H1 (cell line): ENCODE data around the gene E2F1. TPM values are rescaled to one million over a fixed set of nuclear protein-coding genes. Genes with fewer than 3 reads are reported as not detected.

Experiments
- CTCF ChIA-PET: fragments of 300-600 bp; sonication (Branson Sonifier 250); formaldehyde crosslinking; loops from one replicate; lab custom pipeline; 2021; ENCODE audit not compliant: partially characterized antibody; lab: Charles Lee
- POLR2A ChIA-PET: fragments of 300-600 bp; sonication (Branson Sonifier 250); formaldehyde crosslinking; loops from one replicate; lab custom pipeline; 2021; ENCODE audit warnings: inconsistent platforms; ENCODE audit not compliant: partially characterized antibody; lab: Charles Lee
- DNase-seq, 2 experiments: peaks; one replicate each; pipeline versions ENCODE4 v3.0.0 to v3.0.0-alpha.2; 2010 to 2022; ENCODE audit warnings: low spot score in 2 of 2, low read depth in 1 of 2, mixed read lengths in 1 of 2
- FAIRE-seq: peaks from 2 replicates; lab custom pipeline; 2011; peaks lifted over from hg19 to GRCh38; lab: Jason Lieb, UNC
- H2AFZ ChIP-seq: 2 replicates; pipeline ENCODE4 v1.8.1; 2012; ENCODE audit warnings: low read length, inconsistent platforms
- H2AK5ac ChIP-seq: 2 replicates; pipeline ENCODE4 v1.6.1; 2013; ENCODE audit warnings: low read depth, low read length
- H2BK120ac ChIP-seq: replicated peaks from 2 replicates; pipeline ENCODE3; 2013; ENCODE audit warnings: low read depth, low read length, inconsistent platforms
- H2BK12ac ChIP-seq: 2 replicates; pipeline ENCODE4 v1.6.1; 2013; ENCODE audit warnings: low read depth, low read length
- H2BK15ac ChIP-seq: 2 replicates; pipeline ENCODE4 v1.6.1; 2013; ENCODE audit warnings: low read length
- H2BK20ac ChIP-seq: 2 replicates; pipeline ENCODE4 v1.6.1; 2013; ENCODE audit warnings: low read length
- H2BK5ac ChIP-seq: 2 replicates; pipeline ENCODE4 v1.6.1; 2013; ENCODE audit warnings: low read depth, low read length
- H3K14ac ChIP-seq: 2 replicates; pipeline ENCODE4 v1.6.1; 2013; ENCODE audit warnings: inconsistent platforms; ENCODE audit not compliant: insufficient read length
- H3K18ac ChIP-seq: 2 replicates; pipeline ENCODE4 v1.6.1; 2013; ENCODE audit warnings: low read length; ENCODE audit errors: extremely low read depth
- H3K23ac ChIP-seq: 2 replicates; pipeline ENCODE4 v1.6.1; 2013; ENCODE audit warnings: inconsistent platforms; ENCODE audit not compliant: insufficient read length
- H3K23me2 ChIP-seq: 2 replicates; pipeline ENCODE4 v1.6.1; 2013; ENCODE audit warnings: low read depth, low read length
- H3K27ac ChIP-seq: 2 replicates; pipeline ENCODE4 v1.6.1; 2011; ENCODE audit warnings: low read depth, low read length, inconsistent platforms
- H3K27me3 ChIP-seq, 4 experiments: replicated peaks in 1 of 4; 1 replicate in 1 of 4; 2 replicates in 3 of 4; pipeline versions ENCODE4 v1.6.1 to v1.8.1; 2011 to 2013; ENCODE audit warnings: low read length in 3 of 4, mild to moderate bottlenecking in 3 of 4, inconsistent platforms in 2 of 4, mixed read lengths in 2 of 4, moderate library complexity in 1 of 4; ENCODE audit not compliant: control insufficient read depth in 3 of 4, insufficient read depth in 3 of 4; ENCODE audit errors: extremely low read depth in 1 of 4
- H3K36me3 ChIP-seq, 4 experiments: 2 replicates each; pipeline versions ENCODE4 v1.6.1 to v1.8.1; 2011 to 2013; ENCODE audit warnings: mild to moderate bottlenecking in 4 of 4, low read length in 3 of 4, moderate library complexity in 2 of 4, control low read depth in 1 of 4, inconsistent platforms in 1 of 4; ENCODE audit not compliant: insufficient read depth in 4 of 4, control insufficient read depth in 2 of 4
- H3K4ac ChIP-seq: replicated peaks from 2 replicates; pipeline ENCODE3; 2013; ENCODE audit warnings: low read length, low read depth, mixed read lengths, inconsistent platforms; ENCODE audit not compliant: insufficient read length
- H3K4me1 ChIP-seq, 4 experiments: replicated peaks in 1 of 4; 1 replicate in 1 of 4; 2 replicates in 3 of 4; pipeline versions ENCODE4 v1.6.1 to v1.8.1; 2011 to 2013; ENCODE audit warnings: low read length in 3 of 4, inconsistent platforms in 2 of 4, mixed read lengths in 1 of 4; ENCODE audit not compliant: insufficient read depth in 4 of 4, control insufficient read depth in 3 of 4
- H3K4me2 ChIP-seq, 2 experiments: 2 replicates each; pipeline versions ENCODE4 v1.6.1 to v1.8.1; 2011 to 2013; ENCODE audit warnings: low read depth in 2 of 2, low read length in 2 of 2, control low read depth in 1 of 2, inconsistent platforms in 1 of 2, mild to moderate bottlenecking in 1 of 2; ENCODE audit not compliant: insufficient read depth in 1 of 2
- H3K4me3 ChIP-seq, 4 experiments: fragments of 200-600, 300-600 bp in 1 of 4; sonication (generic), shearing (Covaris generic), sonication (Bioruptor Twin) in 1 of 4; 2 replicates each; pipeline versions ENCODE4 v1.5.1 to v1.8.1; 2011 to 2016; ENCODE audit warnings: low read length in 4 of 4, low read depth in 3 of 4, control low read depth in 2 of 4, inconsistent platforms in 2 of 4, mild to moderate bottlenecking in 2 of 4, mixed read lengths in 1 of 4, moderate library complexity in 1 of 4; ENCODE audit not compliant: insufficient read depth in 2 of 4; ENCODE audit errors: extremely low read depth in 1 of 4
- H3K56ac ChIP-seq: replicated peaks from 2 replicates; pipeline ENCODE3; 2013; ENCODE audit warnings: low read depth, mild to moderate bottlenecking, mixed read lengths, low read length, inconsistent platforms; ENCODE audit not compliant: insufficient read length
- H3K79me1 ChIP-seq: 2 replicates; pipeline ENCODE4 v1.6.1; 2013; ENCODE audit warnings: low read depth, low read length, control low read depth
- H3K79me2 ChIP-seq, 2 experiments: 2 replicates each; pipeline versions ENCODE4 v1.6.1 to v1.8.1; 2012 to 2013; ENCODE audit warnings: low read length in 2 of 2, mild to moderate bottlenecking in 2 of 2, inconsistent platforms in 1 of 2; ENCODE audit not compliant: insufficient read depth in 2 of 2, control insufficient read depth in 1 of 2
- H3K9ac ChIP-seq, 4 experiments: replicated peaks in 1 of 4; 1 replicate in 1 of 4; 2 replicates in 3 of 4; pipeline versions ENCODE4 v1.6.1 to v1.8.1; 2011 to 2013; ENCODE audit warnings: low read depth in 3 of 4, low read length in 3 of 4, control low read depth in 2 of 4, mild to moderate bottlenecking in 2 of 4, moderate library complexity in 2 of 4, inconsistent platforms in 1 of 4; ENCODE audit errors: extremely low read depth in 1 of 4
- H3K9me3 ChIP-seq, 2 experiments: 2 replicates each; pipeline versions ENCODE4 v1.6.1 to v1.8.1; 2012 to 2013; ENCODE audit warnings: mild to moderate bottlenecking in 2 of 2, moderate library complexity in 2 of 2, control low read depth in 1 of 2, inconsistent platforms in 1 of 2, low read depth in 1 of 2, low read length in 1 of 2, mixed read lengths in 1 of 2; ENCODE audit not compliant: insufficient read depth in 2 of 2
- H4K20me1 ChIP-seq, 2 experiments: replicated peaks in 1 of 2; 2 replicates each; pipeline versions ENCODE3 to v1.8.1; 2011 to 2013; ENCODE audit warnings: inconsistent platforms in 2 of 2, low read length in 2 of 2, mild to moderate bottlenecking in 1 of 2; ENCODE audit not compliant: insufficient read depth in 2 of 2, control insufficient read depth in 1 of 2
- H4K5ac ChIP-seq: 2 replicates; pipeline ENCODE4 v1.6.1; 2013; ENCODE audit warnings: low read length, low read depth, mixed read lengths, inconsistent platforms; ENCODE audit not compliant: insufficient read length
- H4K8ac ChIP-seq: 2 replicates; pipeline ENCODE4 v1.8.0; 2013; ENCODE audit warnings: mild to moderate bottlenecking, moderate library complexity, low read length, inconsistent platforms; ENCODE audit not compliant: insufficient read depth; ENCODE audit errors: extremely low read depth
- H4K91ac ChIP-seq: replicated peaks from 2 replicates; pipeline ENCODE3; 2013; ENCODE audit warnings: low read length, mixed read lengths, inconsistent platforms; ENCODE audit not compliant: insufficient read length
- CHD1 ChIP-seq: IDR thresholded peaks from 2 replicates; pipeline ENCODE4 v1.6.1; 2012; ENCODE audit warnings: low read depth, low read length, improper control_type of control experiment
- CTBP2 ChIP-seq: IDR thresholded peaks from 2 replicates; pipeline ENCODE4 v1.7.0; 2011; ENCODE audit warnings: borderline replicate concordance, mild to moderate bottlenecking, moderate library complexity, mixed read lengths, low read length; ENCODE audit not compliant: insufficient read depth, insufficient read length
- HDAC2 ChIP-seq, 2 experiments: fragments of 300-600 bp in 1 of 2; sonication (generic) in 1 of 2; IDR thresholded peaks; 2 replicates each; pipeline ENCODE4 v1.6.1; 2011 to 2012; ENCODE audit warnings: low read depth in 2 of 2, low read length in 2 of 2, mild to moderate bottlenecking in 2 of 2, moderate library complexity in 2 of 2, borderline replicate concordance in 1 of 2, inconsistent platforms in 1 of 2
- SIRT6 ChIP-seq: IDR thresholded peaks from one replicate; pipeline ENCODE4 v1.7.1; 2012; ENCODE audit warnings: low read length, inconsistent platforms
- SUZ12 ChIP-seq: fragments of 200-600 bp; sonication (generic); IDR thresholded peaks from 2 replicates; pipeline ENCODE4 v1.6.1; 2012; ENCODE audit warnings: mild to moderate bottlenecking, inconsistent platforms, low read length, moderate library complexity, mixed read lengths
- TAF1 ChIP-seq: IDR thresholded peaks from 2 replicates; pipeline ENCODE4 v1.6.1; 2011; ENCODE audit warnings: mild to moderate bottlenecking, low read depth, low read length
- WGBS, 2 experiments: shearing (Covaris generic) in 1 of 2; methylation state at CpG; one replicate each; pipeline versions ENCODE4 v1.1.6 to v1.1.7; 2013 to 2015; ENCODE audit warnings: low lambda C conversion rate in 2 of 2, mixed read lengths in 2 of 2, inconsistent platforms in 1 of 2, low coverage in 1 of 2, missing lambda C conversion rate in 1 of 2; ENCODE audit not compliant: insufficient replicate concordance in 2 of 2, insufficient coverage in 1 of 2, insufficient read length in 1 of 2; ENCODE audit errors: extremely low coverage in 1 of 2, missing lambda C conversion rate in 1 of 2; 5-methylcytosine and 5-hydroxymethylcytosine counted together
- polyA plus RNA-seq, 7 experiments: library from polyadenylated mRNA; depleted of rRNA in 3 of 7; stranded (reverse) in 5 of 7; unstranded in 2 of 7; fragments of >200 nt in 5 of 7; fragments of 200-250 nt in 2 of 7; gene quantifications; 1 replicate in 5 of 7; 2 replicates in 1 of 7; 4 replicates in 1 of 7; pipeline versions ENCODE4 v1.2.1 to v1.2.3, GENCODE V29; 2011 to 2013; ENCODE audit warnings: missing spikeins in 2 of 7, mixed read lengths in 2 of 7
- total RNA-seq: library from RNA; stranded (reverse); fragmentation: NEBNext Ultra II Directional; extraction: Animal tissue kit (Norgen Biotek cat#: 25700); gene quantifications from 2 replicates; pipeline ENCODE4 v1.2.1, GENCODE V29; 2021

The E2F1 gene
- total and polyA plus RNA-seq, 2 of the 8 experiments (the other 6 are each of a cell fraction or from before 2014, with no cell fraction given): 33.4 to 35.8 TPM

GRCh38 chr20:33627577-33628216 lies 58.5 kb downstream of the E2F1 start:
- Histone ChIP-seq H3K4me2 (no peak overlapping the region), H3K27me3 (no peaks in the 10 kb centered on the region), H4K20me1 (peaks cover 0 to 2% of the 10 kb centered on the region in 2 experiments), H2AFZ (no peak overlapping the region), H4K8ac (no peak overlapping the region), H3K36me3 (peaks cover 3 to 20% (median 6%) of the 10 kb centered on the region in 4 experiments; a peak in 6 of 8 replicates), H2BK12ac (no peak overlapping the region), H3K23ac (no peak overlapping the region), H2BK15ac (no peak overlapping the region), H2BK20ac (no peak overlapping the region), H3K18ac (no peak overlapping the region), H3K9ac (no peak overlapping the region), H3K56ac (no peak overlapping the region), H4K5ac (no peak overlapping the region), H2BK120ac (no peak overlapping the region), H3K9me3 (no peaks in the 10 kb centered on the region), H3K4me1 (no peaks in the 10 kb centered on the region), H3K79me1 (no peaks in the 10 kb centered on the region), H3K27ac (no peak overlapping the region), H4K91ac (no peak overlapping the region), H3K4ac (no peak overlapping the region), H3K23me2 (no peaks in the 10 kb centered on the region), H3K4me3 (no peak overlapping the region), H2AK5ac (no peak overlapping the region), H2BK5ac (no peak overlapping the region), H3K14ac (no peak overlapping the region), H3K79me2 (no peaks in the 10 kb centered on the region)
- TF ChIP-seq CTBP2 (no peak), TAF1 (no peak), HDAC2 (IDR thresholded peaks at IDR 0.05; ENCODE audit: borderline replicate concordance in 1 of 2, low read depth in 2 of 2, low read length in 2 of 2) (no peak), SIRT6 (no peak), SUZ12 (no peak), CHD1 (no peak)
- DNase-seq: no peak
- ChIA-PET POLR2A (interaction anchor here (1.4 kb wide), 1 partner anchor 94 kb away, joined by 3 read pairs; no protein-coding TSS in a partner anchor), CTCF (no interaction called here)
- 85% methylated on average over 4 of the region's 4 CpGs; no CpG with 5 or more reads in 1 of the 2 experiments for WGBS, 2 experiments
- FAIRE-seq: no peak
